DND-41 (cell line): Measurements from ENCODE around the gene SSH3.

Source experiments
- EZH2 ChIP-seq: IDR thresholded peaks from 3 replicates; pipeline ENCODE4 v1.6.1; 2012; ENCODE audit warnings: borderline replicate concordance, low read depth, mild to moderate bottlenecking, moderate library complexity, low read length, inconsistent platforms; ENCODE audit not compliant: severe bottlenecking
- TF ChIP-seq, protein P1 (sequence below): IDR thresholded peaks from 2 replicates; pipeline ENCODE4 v1.5.1; 2012; ENCODE audit warnings: borderline replicate concordance, low read length, moderate library complexity, mild to moderate bottlenecking; ENCODE audit not compliant: poor library complexity, severe bottlenecking; ENCODE audit errors: extremely low read depth

DNA sequence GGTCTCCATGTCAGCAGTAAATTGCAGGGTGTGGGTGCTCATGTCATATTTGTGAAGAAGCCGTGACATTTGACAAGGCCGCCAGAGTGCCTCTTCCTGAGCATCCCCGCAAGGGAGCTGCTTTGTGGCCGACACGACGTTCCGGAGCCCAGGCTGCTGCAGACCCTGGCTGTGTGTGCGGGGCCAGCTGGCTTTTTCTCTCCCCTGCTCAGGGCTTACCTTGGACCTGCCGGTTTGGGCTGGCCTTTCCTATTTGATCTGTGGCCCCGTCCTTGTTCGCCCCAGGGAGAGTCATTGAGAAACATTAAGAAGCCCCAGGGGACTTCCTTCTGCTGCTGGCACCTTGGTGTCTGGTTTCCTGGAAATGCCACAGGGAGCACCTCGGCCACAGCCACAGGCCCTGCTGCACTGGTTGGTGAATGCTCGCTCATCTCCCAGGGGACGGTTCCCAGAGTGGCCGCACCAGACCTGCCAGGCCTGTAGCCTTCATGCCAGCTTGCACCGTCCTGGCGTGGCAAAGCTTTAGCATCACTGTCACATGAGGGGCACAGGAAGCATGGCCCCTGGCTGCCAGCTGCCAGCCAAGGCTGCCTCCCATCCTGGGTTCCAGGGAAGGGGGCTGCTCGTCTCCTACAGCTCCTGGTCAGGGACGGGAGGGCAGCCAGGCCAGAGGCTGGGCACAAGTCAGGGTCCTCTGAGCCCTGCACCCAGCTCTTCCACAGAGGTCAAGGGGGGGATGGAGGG lies 31.6 kb upstream of the SSH3 start:
- TF ChIP-seq, protein P1, sequence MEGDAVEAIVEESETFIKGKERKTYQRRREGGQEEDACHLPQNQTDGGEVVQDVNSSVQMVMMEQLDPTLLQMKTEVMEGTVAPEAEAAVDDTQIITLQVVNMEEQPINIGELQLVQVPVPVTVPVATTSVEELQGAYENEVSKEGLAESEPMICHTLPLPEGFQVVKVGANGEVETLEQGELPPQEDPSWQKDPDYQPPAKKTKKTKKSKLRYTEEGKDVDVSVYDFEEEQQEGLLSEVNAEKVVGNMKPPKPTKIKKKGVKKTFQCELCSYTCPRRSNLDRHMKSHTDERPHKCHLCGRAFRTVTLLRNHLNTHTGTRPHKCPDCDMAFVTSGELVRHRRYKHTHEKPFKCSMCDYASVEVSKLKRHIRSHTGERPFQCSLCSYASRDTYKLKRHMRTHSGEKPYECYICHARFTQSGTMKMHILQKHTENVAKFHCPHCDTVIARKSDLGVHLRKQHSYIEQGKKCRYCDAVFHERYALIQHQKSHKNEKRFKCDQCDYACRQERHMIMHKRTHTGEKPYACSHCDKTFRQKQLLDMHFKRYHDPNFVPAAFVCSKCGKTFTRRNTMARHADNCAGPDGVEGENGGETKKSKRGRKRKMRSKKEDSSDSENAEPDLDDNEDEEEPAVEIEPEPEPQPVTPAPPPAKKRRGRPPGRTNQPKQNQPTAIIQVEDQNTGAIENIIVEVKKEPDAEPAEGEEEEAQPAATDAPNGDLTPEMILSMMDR: no peak
- TF ChIP-seq EZH2: no peak
